ENCODE data around the gene SCARF2.
"Not testable (repeated sequence)": the region's sequence is repeated elsewhere in the genome, so short reads cannot be mapped to it uniquely, and the experiment has no call there.

The SCARF2 gene

DNA sequence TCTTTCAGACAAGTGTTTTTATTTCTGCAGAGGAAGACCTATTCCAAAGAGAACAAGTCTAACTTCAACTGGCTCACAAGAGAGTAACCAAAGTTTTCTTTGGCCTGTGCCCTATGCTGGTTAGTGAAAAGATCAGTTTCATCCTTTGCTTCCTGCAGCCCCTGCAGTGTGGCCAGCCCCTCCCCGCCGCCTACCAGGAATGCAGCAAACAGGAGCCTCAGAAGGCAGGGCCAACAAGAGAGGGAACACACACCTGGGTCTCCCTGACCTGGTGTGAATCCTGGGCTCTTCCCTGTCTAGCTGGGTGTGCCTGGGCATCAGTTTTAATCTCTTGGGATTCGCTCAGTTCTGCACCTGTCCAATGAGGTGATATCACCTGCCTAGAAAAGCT is 21.5 kb upstream of the SCARF2 start:
- DNase-seq: no peak

DNA sequence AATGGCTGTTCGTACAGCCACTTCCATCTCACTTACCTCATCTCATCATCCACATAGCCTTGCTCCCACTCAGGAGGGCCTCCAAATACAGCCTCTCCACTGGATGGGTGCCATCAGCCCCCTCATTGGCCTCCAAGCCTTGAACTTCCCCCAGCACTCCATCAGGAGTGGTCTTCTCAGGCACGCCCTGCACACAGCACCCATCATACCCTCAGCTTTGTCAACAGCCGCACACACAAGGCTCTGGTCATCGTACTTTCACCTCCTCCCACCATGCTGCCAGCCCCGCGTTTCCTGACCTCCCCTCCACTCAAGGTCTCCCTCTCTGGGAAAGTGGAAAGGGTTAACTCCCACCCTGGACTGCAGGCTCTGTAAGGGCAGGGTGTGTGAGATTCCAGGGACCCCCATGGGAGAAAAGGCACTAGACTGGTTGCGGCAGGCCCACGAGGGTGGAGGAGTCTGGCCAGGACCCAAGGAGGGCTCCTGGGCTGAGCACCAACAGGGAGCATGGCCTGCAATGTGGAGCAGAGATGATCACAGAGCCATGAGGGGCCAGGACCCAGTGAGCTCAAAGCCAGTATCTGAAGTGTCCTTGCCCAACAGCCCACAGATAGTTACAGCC is 21.0 kb upstream of the SCARF2 start:
- DNase-seq: no peak

DNA sequence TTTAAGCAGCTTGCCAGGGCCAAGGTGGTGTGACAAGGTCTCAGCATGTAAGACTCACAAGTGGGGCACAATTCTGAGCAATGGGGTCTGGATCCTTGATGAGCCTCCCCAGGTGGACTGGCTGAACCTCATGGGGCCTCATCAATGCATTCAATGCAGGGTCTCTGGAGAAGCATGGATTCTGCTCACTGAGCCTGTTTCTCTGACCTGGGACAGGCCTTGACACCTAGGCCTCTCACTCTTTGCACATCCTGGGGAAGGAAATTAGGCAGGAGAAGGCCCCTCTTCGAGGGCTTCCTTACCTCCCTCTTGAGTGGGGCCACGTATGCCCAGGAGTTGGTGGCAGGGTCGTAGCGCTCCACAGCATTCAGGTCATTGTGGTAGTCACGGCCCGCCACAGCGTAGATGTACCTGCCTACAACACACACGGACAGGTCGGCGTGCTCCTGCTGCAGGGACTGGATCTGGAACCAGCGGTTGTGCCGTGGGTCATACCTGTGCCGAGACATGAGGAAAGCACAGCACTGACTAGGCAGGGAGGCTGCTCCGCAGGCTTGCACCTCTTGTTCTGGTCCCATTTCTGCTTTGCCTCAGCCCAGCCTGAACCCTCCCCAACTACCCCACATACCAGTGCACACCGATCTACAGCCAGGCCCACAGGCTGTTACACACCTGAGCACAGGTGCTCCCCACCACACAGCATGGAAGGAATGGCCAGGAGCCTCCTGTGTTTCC is 20.0 kb upstream of the SCARF2 start:
- DNase-seq: no peak

DNA sequence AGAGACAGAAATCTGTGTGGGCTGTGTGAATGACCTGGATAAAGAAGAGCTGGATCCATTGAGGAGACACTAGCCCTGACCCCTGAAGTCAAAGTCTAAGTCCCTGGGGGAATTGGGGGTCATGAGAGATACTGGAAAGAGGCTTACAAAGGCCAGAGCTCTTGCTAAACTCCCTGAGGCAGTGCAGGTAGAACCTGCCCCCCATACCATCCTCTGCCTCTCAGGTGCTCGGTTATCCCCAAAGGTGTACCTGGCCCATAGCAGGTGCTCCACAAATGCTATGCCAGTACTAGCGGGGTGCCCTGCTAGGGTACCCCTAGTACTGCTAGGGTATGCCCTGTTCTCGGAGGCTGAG is 19.1 kb upstream of the SCARF2 start:
- no peak for DNase-seq

DNA sequence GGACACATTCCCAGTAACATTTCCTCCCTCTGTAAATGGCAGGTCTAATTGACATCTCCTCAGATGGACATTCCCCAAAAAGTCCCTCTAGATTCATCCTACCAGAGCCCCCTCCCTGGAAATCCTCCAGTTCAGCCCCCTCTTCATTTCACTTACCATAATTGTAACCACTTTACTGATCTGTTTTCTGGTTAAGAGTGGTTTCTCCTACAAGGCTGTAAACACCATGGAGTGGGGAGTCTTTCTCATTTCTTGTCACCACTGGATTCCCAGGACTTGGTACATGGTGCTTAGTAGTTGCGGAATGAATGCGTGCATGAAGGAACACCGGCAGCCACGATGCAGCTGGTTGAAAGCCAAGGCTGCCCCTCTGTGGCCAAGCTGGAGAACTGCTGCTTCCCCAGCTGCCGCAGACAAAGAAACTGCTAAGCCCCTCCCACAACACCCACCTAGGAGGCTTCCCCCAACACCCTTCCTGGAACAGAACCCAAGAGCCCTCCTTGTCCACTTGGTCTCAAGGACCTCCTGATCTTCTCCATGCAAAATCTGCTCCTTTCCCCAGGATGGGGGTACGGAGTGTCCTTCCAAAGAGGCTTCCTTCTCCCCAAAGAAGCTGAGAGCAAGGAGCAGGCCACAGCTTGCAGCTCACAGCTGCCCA is 18.6 kb upstream of the SCARF2 start:
- DNase-seq: no peak

DNA sequence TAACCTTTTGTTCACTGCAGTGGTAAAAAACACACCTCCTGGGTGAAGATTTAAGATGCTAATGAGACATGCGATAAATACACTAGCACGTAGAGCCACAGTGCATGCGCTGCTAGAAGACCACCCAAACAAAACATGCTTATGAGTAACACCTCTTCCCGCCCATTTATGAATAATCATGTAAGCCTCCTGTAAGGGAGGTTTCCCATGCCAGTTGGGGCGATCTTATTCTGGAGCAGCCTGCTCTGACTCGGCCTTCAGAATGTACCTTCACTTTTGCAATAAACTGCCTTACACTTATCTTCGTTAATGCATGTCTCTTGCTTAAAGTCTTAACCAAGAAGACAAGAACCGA is 18.1 kb upstream of the SCARF2 start:
- no peak for DNase-seq

DNA sequence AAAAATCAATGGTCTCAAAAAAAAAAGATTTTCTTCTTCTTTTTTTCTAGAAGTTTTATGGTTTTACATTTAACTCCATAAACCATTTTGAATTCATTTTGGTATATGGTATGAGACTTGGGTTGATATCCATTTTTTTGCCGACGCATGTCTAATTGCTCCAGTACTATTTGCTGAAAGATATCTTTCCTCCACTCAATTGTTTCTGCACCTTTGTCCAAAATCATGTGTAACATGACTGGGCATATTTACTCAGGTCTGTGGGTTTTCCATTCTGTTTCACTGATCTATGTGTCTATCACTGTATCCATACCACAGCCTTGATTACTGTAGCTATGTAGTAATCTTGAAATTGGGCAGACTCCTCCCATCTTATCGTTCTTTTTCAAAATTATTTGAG is 15.6 kb upstream of the SCARF2 start:
- DNase-seq: no peak

DNA sequence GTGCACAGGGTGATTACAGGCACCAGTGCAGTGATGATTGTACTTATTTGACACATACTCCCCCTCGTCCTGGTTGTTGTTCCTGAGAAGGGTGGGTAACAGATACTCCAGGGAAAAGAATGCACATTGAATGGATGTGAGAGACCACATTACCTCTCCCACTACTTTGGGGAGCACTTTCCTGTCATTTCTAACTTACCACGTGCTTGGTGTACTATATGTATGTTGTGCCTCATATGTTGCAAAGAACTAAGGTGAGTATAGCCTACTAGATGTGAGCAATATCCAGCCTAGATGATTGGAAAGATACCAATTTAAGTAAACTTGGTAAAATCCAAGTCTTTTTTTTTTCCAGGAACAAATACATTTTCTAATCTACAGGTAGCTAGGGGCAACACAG is 14.3 kb upstream of the SCARF2 start:
- DNase-seq: no peak

DNA sequence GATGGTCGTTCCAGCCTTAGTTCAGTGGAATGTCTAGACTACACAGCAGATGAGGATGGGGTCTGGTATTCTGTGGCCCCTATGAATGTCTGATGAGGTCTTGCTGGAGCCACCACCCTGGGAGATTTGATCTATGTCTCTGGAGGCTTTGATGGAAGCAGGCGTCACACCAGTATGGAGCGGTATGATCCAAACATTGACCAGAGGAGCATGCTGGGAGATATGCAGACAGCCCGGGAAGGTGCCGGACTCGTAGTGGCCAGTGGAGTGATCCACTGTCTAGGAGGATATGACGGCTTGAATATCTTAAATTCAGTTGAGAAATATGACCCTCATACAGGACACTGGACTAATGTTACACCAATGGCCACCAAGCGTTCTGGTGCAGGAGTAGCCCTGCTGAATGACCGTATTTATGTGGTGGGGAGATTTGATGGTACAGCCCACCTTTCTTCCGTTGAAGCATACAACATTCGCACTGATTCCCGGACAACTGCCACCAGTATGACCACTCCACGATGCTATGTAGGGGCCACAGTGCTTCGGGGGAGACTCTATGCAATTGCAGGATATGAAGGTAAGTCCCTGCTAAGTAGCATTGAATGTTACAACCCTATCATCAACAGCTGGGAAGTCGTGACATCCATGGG is 13.6 kb upstream of the SCARF2 start:
- DNase-seq: not testable (repeated sequence)

DNA sequence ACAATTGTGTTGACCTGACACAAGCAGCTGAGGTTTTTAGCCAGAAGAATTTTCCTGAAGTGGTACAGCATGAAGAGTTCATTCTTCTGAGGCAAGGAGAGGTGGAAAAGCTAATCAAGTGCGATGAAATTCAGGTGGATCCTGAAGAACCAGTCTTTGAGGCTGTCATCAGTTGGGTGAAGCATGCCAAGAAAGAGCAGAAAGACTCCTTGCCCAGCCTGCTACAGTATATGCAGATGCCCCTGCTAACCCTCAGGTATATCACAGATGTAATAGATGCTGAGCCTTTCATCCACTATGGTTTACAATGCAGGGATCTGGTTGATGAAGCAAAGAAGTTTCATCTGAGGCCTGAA is 12.9 kb upstream of the SCARF2 start:
- no peak for DNase-seq

DNA sequence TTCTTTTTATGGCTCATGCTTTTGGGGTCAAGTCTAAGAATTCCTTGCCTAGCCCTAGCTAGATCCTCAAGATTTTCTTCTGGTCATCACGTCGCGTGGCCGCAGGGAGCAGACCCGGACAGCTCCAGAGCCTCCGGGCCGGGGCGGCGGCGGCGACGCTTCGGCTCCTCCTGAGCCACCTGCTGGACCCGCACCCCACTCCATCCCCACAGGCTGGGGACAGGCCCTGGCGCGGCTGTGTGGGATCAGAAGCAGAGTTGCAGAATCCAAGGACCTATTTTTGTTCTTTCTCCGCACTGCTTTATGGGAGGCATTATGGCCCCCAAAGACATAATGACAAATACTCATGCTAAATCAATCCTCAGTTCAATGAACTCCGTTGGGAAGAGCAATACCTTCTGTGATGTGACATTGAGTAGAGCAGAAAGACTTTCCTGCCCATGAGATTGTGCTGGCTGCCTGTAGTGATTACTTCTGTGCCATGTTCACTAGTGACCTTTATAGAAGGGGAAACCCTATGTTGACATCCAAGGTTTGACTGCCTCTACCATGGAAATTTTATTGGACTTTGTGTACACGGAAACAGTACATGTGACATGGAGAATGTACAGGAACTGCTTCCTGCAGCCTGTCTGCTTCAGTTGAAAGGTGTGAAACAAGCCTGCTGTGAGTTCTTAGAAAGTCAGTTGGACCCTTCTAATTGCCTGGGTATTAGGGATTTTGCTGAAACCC is 12.4 kb upstream of the SCARF2 start:
- DNase-seq: no peak

DNA sequence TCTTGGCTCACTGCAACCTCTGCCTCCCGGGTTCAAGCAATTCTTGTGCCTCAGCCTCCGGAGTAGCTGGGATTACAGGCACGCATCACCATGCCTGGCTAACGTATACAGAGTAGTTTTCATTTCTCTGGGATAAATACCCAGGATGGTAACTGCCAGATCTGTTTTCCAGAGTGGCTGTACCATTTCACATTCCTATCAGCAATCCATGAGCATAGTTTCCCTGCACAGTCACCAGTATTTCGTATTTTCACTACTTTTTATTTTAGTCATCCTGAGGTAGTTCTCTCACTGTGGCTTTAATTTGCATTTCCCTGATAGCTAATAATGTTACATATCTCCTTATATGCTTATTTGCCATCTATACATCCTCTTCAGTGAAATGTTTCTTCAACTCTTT is 11.0 kb upstream of the SCARF2 start:
- DNase-seq: no peak

DNA sequence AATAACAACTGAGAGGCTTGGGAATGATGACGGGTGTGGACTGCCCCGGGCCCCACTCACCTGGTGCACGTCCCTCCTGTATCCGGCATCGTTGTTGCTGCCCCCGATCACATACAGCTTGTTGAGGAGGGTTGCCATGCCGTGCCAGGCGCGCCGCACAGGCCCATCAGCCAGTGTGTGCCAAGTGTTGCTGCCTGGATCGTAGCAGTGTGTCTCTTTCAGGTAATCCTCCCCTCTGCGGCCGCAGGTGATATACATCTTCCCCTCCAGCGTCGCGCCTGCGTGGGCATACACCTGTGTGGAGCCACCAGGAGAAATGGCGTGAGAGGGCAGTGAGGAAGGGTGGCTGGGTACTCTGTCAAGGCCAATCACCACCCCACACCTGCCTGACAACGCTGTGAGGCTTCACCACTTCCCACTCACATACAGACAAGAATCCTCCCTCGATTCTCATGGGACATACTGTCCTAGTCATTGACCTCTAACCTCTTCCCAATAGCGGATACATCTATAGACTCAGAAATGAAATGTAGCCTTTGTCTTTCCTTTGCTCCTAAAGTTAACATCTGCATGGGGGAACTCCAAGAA is 8.9 kb upstream of the SCARF2 start:
- no peak for DNase-seq

DNA sequence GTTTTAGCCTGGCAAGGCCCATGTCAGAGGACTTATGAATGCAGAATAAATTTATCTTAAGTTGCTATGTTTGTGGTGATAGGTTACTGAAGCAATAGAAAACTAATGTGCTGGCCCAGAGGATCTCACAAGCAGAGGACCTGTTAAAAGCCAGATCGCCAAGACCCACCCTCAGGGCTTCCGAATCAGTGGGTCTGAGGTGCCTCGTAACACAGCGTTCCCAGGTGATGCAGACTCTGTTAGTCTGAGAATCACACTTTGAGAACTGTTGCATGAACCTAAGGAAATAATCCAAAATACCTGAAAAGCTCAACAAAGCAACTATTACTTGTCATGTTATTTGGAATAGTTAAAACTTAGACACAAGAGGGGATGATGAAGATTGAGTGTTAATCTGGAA is 6.7 kb upstream of the SCARF2 start:
- DNase-seq: no peak

DNA sequence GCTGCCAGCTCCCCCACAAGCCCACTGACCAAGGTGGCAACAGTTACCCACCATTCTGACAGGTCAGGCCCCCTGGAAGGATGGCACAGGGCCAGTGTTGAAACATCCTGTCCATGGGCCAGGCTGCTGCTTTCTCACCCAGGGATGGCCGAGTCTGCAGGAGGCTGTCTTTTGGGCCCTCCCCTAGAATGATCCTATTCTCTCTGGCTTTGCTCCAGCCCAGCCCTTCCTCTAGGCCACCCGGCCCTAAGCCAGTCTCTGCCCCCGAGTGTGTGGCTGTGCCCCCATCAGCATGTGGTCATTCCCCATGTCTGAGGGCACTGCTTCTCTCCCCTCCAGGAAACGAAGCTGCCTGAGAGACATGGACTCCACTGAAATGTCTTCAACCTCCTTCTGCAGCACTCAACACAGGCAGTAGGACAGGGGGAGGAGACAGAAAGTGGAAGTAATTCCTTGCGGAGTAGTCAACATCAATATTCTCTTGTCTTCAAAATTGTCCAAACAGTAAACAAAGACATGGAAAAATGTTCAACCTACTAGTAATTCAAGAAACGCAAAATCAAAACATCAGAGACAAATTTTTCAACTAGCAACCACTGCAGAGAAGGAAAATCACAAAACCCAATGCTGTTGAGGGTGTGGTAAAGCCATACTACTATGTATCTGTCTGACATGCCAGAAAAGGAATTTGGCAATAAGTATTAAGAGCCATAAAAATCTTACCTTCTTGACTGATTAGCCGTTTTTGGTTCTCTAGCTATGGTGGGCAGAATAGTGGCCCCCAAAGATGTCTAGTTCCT is 5.1 kb upstream of the SCARF2 start:
- DNase-seq: no peak

DNA sequence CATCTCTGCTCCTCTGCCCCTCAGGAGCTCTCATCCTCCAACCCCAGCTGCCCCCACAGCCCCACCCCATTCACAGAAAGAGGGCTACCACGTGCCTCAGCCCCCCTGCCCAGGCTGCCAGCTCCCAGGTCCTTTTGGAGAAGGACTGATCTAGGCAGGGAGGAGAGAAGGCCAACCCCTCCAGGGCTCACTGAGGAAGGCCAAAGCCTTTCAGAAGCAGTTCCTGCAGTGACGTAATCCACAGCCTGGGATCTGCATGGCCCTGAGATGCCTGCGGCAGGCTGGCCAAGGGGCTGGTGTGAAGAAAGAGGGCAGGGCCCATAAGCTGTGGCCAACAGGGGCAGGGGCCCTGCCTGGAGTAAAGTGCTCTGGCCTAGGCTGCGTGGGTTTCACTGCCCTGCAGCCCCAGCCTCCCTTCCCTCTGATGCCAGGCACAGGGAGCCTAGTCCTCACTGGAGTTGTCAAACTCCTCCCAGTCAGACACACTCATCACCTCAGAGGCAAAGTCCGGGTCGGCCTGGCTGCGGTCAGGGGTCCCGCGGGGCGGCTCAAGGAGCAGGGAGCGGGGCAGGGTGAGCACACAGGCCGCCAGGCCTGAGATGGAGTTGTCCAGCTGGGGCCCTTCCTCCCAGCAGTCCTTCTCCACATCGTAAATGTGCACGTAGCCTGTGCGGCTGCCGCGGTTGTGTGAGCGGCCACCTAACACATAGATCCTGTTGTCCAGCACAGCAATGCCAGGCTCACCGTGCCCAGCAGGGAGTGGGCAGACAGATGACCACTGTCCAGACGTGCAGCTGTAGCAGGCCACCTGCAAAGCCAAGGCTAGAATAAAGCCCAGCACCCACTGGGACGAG is 4.2 kb upstream of the SCARF2 start:
- DNase-seq: no peak

DNA sequence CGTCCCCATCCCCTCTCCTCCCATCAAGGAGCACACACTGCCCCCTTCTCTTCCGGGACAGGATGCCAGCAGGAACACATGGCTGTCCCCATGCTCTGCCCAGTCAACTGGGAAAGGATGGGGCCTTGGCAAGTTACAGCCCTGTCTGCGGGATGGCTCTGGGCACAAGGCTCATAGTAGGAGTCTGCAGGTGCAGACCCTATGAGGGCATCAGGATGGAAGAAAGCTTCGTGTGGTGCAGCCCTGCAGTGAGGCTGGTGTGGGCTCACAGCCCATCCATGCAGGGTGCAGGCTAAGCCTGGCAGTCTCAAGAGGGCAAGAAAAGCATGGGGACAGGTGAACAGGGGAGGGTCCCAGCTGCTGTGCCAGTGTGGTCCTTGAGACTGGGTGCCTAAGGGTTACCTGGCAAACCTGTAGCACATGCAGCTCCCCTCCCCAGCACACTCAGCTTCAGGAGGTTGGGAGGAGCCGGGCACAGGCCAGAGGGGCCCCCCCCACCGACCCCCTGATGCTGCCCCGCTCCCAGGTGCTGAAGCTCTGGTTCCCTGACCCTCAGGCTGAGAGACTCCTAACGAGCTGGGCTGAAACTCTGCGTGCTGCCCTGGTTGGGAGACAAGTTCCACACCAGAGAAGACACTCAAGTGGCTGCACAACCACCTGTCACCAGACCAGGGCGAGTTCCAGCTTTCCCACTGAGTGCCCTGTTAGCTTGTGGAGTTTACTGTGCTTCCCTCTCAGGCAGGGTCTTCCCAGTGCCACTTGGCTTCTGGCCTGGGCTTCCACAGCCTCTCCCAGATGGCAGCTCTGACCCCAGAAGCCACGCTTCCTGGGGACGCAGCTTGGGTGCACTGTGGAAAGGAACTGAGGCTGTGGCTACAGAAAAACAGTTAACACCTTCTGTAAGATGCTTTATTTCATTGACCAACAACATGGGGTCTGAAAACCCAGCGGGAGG is 3.3 kb upstream of the SCARF2 start:
- DNase-seq: no peak

DNA sequence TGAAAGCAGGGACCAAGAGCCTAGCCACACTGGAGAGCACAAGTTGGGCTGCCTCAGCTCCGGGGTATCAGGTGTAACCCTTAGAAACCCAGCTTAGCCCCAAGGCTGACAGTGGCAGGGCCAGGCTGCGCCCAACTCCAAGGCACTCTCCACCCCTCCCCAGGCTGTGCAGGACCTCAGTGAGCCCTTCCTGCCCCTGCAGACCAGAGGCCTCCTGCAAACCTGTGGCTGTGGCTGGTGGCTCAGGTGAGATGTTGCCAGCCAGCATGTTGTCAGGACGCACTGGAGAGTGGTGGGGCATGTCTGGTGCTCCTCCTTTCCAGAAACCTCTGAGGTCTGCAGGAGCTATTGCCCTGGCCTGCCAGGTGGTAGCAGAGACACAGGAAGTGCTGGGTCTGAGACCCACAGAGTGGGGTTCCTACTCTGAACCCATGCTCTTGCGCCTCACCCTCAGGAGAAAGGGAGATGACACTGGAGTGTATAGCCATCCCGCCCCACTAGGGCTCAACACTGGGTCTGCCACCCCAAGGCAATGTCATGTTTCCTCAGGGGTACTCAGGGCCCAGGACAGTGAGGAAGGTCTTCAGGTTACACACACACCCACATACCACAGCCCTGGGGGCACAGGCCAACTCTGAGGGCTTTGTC is 2.4 kb upstream of the SCARF2 start:
- DNase-seq: no peak

DNA sequence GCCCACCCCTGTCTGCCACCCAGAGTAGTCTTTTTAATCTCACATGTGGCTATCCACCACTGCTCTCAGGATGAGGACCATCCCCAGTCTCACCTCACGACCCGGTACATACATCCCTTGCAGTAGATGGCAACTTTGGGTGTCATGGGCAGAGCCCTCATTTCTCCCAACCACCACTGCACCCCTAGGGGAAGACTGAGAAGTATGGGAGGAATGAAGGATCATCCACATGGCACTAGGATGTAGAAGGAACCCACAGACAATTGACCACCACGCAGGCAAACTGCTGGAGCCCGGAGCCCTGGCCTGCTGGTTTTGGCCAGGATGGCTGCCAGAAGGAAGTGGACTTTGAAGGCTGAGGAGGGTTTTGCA is 1.9 kb upstream of the SCARF2 start:
- DNase-seq: no peak
